NCI-H128 (cell line): Measurements from ENCODE around the gene GEN1.

Experiments used
- DNase-seq: peaks from one replicate; lab custom pipeline; 2025; ENCODE audit not compliant: unreplicated experiment; lab: John Stamatoyannopoulos, UW

The GEN1 gene

DNA sequence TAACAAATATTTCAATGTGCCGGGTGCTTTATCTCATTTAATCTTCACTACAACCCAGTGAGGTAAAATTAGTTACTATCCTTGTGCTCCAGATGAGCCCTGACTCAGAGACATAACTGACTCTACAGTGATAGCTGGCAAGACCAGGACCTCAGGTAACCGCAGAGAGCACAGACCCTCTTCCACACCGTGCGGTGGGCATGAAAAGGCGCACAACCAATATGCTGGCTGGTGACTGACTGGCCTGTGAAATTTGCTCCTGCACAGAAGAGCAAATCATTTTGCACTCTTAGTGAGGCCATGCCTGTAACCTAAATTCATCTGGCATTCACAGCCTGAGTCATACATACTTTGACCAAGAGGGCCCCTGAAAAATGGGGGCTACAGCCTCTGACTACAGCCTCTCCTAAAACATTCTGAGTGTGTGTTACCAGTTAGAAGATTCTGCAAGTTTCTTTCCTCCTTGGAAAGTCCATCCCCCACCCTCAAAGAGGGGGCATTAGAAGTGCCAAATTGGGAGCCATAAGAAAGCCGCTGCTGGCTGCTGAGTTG, 39.9 kb downstream of the GEN1 start:
- DNase-seq: no peak

DNA sequence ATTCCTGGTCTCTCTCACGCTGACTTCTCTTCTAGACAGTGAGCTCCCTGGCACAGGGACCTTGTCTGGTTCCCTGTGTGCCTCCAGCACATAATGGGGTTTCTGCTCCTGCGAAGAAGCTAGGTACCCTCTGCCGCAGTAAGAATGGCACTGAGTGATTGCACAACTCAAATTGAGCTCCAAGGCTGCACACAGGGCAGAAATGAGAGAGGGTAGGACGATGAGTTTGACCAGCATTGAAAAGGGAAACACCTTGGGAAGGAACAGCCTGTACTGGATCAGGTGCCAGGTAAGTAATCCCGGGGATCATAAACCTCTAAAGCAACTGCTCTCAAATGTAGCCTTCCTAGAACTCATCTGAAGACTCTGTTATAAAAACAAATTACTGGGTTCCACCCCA, 41.4 kb downstream of the GEN1 start:
- DNase-seq: no peak

DNA sequence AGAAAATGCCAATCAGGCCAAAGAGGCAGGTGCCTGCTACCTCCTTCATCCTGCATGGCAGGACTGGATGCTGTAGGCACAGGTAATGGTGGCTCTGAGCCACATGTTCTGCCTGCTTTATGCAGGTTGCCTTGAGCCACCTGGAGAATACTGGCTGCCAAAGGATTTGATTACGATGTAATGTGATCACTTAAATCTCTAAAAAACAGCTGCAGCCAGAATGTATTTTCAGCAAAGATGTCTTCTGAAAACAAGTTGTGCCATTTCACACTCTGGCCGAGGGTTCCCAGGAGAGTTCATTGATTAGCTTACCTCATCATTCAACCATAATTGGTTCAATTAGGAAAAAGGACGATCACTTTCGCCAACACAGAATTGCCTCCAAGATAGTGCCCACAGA, 44.4 kb downstream of the GEN1 start:
- DNase-seq: no peak

DNA sequence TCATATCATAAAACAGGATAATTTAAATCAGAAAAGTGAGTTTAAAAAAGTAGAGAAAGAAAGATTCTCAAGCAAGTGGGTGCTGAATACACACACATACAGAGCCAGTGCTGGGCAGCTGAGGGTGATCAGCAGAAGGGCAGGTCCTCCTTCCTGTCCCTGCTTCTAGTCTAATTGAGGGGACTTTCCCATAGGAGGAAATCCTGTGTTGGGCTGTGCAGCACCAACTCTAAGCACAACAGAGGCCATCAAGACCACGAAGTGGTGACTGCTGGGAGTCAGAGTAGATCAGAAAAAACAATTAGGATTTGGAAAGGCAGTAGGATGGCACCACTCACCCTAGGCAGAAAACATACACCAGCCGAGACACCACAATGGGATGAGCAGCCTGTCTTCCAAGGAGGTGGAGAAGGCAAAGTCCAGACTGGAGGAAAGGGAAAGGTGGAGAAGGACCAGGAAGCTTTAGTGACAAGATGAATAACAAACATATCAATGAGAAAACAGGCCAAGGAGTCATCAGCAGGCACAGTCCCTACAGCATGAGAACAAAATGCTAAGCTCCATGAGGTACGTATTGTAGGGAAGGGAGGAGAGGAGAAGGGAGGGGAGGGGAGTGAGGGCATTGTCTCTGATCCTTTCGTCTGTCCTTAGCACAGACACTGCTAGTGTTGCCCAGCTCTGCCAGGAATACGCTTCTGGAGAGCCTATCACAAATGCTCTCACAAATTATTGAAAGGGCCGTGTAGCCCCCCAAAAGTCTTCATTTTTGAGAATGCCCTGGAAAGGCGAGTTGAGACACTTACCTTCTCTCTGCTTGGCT, 45.6 kb downstream of the GEN1 start:
- no peak for DNase-seq

DNA sequence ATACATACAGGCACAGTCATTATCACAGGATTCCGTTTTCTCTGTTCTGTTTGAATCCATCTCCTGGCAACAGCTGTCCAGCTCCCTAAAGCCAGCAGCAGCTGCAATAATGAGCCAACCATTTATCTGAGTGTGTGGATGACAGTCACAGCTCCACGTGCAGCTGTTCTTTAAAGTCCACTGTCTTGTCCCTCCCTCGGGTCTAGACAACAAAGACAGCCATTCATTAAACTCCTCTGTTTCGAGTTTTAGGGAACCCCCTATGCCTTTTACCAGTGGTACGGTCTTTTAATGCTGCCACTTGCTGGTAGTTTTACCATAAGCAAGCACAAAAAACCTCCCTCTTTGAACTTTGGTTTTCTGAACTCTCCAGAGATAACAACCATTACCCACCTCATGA, 46.3 kb downstream of the GEN1 start:
- no peak for DNase-seq

DNA sequence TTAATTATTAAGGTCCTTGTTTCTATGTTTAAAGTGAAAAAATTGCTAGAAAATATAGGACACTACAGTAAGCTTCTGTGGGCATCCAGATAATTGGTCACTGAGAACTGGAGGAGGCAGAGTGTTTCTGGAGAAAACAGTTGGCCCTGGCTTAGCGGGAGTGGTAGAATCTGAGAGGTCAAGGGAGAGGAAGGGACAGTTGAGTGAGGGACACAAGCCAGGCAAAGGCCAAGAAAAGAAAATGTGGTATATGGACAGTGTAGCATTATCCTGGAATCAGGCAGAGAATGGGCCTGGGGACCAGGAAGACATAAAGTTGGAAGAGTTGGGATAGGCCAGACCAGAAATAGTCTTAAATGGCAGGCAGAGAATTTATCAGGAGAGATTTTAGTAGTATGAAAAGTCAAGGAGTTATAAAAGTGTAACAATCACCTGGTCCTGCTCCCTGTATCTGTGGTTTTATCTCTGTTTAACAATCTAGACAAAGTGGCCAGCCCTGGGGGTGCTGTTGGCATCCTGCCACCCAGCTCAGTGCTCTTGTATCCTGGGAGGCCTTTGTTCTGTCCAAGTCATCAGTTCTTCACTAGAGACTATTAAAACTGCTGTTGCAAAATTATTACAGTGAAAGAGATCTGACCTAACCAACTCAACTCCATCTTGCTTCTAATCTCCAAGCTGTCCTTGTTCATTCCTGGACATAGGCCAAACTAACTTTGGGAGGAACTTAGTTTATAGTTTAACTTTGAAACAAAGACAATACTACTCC, 46.9 kb downstream of the GEN1 start:
- no peak for DNase-seq

DNA sequence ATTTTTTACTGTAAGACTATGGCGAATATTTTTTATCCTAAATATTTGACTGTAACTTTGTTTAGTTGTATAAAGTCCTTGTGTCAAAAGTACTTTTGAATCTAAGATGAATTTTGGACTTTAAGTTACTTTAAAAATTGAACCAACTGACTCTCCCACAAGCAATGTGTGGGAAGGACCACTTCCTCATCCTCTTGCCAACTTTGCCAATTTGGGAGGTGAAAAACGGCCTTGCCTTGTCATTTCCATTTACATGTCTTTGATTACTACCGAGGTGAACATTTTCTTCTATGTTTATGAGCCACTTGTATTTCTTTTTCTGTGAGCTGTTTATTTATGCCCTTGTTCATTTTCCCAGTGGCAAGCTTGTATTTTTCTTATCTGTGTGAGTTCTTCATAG, 49.6 kb downstream of the GEN1 start:
- DNase-seq: no peak

DNA sequence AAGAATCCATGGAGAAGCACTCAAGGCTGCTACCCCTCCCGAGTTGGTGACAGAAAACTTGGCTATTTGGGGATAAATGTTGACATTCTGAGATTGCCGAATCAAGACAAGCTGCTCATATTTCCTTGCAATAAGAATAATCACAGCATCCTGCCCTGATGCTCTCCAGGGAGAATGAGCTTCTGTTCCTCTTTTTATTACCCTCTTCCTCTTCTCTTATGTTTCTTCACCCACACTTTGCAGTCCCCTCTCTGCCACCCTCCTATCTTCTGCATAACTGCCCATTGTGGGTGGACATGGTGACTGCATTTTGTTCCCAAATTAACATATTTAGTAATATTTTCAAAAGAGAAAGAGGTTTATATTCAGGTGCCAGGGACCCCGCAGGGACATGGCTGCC, 50.4 kb downstream of the GEN1 start:
- no peak for DNase-seq

DNA sequence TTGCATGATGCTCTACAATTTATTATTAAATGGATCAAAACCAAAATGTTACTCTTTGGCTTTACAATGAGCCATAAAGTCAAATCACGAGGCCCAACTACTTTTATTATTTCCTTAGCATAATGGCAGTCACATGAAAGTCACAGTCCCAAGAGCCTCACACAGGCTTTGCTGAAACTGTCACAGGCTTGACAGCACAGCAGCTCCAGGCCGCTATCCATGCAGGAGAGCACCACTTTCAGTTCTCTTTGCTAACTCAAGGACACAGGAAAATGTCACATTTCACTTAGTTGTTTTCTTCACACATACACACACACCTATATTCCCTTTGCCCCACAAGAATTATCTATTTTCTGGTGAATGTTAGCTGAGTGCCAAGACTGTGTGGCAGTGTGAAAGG, 51.2 kb downstream of the GEN1 start:
- no peak for DNase-seq

DNA sequence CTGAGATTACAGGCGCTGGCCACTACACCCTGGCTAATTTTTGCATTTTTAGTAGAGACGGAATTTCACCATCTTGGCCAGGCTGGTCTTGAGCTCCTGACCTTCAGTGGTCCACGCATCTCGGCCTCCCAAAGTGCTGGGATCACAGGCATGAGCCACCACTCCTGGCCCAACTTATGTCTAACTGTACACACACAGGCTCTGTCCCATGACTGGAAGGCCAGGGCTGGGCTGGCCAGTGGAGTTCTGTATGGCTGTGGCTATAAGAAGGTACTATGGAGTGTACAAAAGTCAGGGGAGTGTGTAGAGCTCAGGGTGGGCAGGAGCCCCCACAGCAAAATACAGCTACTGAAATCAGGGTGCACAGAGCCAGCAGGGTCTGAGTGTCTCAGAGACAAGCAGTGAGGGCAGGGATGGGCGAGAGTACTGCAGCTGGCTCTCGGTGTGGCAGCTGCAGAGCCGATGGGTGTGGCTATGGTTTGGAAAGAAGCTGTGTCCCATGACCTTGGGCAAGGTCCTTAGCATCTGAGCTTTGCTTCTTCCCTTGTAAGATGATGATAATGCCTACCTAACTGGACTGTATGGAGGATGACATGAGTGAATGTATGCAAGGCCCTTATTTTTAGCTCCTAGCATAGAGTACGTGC, 51.9 kb downstream of the GEN1 start:
- no peak for DNase-seq

DNA sequence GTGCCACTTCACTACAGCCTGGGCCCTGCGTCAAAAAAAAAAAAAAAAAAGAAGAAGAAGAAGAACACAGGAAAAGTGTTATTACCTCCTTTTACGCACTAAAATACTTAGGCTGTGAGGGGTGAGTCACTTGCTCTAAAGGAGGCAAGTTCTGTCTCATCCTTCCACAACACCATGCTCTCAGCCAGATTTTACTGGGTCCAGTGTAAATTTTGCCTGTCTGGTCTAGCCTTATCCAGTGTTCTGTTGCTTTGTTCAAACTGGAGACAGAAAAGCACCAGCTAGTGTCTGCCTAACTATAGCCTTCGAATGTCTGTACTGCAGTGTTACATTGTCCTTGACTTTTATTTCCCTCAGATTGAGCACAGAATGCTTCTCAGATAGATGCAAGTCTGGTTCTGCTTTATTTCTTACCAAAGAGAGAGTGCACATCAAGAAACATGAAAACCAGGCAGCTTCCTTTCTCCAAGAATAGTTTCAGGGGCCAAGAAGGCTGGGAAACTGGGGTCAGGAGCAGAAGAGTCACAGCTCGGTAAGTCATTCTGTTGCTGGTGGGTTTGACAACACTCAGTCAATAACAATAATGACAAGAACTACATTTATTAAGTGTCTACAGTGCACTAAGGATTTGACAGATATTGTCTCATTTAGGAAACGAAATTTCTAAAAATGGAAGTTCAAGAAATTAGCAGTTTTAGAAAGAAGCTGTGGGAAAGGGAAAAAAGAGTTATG, 59.2 kb downstream of the GEN1 start:
- DNase-seq: no peak

DNA sequence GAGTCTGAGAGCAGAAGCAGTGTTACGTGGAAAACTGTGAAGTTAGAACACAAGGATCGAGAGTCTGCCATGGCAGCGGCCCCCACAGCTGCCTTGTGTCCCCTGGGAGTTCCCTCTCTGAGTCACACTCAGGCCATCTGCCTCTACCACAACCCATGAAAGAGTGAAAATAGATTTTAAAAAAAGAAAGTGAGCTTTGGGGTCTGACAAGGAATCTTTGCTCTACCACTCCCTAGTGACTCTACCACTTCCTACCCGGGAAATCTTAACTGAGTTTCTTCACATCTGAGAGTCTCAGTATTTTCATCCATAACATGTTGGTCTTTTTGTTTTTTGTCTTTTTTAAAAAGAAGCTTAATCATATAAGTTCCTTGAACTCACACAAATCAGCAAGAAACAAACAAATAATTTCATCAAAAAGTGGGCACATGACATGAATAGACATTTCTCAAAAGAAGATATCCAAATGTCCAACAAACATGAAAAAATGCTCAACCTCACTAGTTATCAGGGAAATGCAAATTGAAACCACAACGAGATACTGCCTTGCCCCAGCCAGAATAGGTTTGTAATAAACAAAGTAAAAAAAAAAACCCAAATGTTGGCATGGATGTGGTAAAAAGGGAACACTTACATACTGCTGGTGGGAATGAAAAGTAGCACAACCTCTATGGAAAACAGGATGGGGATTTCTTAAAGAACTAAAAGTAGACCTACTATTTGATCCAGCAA, 60.0 kb downstream of the GEN1 start:
- DNase-seq: no peak

DNA sequence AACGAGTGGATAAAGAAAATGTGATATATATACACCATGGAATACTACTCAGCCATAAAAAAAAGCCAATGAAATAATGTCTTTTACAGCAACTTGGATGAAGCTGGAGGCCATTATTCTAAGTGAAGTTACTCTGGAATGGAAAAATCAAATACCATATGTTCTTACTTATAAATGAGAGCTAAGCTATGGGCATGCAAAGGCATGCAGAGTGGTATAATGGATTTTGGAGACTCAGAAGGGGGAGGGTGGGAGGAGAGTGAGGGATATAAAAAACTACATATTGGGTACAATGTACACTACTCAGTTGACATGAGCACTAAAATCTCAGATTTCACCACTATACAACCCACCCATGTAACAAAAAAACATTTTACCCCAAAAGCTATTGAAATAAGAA, 60.7 kb downstream of the GEN1 start:
- no peak for DNase-seq

DNA sequence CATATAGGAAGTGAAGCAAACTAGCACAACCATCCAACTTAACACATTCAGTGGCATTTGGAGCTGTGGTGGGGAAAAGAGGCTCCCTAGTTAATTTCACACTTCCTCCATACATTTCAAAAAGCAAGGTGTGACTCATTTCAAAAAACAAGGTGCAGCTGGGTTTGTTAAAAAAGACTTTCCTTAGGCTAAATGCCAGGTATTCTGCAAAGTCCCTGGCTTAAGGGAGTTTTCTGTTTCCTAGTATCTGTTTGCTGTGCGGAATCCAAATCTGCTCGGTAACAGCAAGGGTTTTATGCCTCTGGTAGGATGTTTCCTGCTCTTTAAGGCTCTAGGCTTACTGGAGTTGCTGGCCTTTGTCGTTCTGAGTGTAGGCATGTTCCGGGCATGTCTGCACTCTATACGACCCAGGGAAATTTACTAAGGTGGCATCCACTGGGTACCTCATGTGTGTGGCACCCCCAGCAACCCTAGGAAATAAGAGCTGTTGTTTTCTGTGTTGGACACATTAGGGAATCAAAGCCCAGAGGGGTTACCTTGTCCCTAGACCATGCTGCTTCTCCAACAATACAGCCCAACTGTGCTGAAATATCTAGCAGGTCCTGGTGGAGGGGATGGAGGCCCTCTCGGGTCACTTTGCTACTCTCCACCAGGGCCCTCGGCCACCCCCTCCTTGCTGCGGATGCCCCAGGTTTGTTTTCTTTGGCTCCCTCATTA, 61.7 kb downstream of the GEN1 start:
- no peak for DNase-seq

DNA sequence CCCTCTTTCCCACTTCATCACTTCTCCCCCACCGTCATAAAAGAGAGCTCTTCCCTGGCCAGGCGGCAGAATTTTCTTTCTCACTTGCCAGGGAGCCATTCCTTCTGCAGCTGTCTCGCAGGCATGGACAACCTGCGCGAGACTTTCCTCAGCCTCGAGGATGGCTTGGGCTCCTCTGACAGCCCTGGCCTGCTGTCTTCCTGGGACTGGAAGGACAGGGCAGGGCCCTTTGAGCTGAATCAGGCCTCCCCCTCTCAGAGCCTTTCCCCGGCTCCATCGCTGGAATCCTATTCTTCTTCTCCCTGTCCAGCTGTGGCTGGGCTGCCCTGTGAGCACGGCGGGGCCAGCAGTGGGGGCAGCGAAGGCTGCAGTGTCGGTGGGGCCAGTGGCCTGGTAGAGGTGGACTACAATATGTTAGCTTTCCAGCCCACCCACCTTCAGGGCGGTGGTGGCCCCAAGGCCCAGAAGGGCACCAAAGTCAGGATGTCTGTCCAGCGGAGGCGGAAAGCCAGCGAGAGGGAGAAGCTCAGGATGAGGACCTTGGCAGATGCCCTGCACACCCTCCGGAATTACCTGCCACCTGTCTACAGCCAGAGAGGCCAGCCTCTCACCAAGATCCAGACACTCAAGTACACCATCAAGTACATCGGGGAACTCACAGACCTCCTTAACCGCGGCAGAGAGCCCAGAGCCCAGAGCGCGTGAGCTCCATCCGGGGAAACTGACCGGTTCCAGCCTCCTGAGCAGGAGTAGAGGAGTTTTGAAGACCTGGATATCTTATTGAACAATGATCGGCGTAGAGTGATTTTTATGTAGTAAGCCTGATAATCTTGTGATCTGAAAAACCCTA, 62.7 kb downstream of the GEN1 start, which contains the start of gene MSGN1:
TSS of gene MSGN1 (plus strand) at position 65 of the 850 bp plus-strand sequence. CDS start at position 124, 59 bp downstream.
- no peak for DNase-seq

DNA sequence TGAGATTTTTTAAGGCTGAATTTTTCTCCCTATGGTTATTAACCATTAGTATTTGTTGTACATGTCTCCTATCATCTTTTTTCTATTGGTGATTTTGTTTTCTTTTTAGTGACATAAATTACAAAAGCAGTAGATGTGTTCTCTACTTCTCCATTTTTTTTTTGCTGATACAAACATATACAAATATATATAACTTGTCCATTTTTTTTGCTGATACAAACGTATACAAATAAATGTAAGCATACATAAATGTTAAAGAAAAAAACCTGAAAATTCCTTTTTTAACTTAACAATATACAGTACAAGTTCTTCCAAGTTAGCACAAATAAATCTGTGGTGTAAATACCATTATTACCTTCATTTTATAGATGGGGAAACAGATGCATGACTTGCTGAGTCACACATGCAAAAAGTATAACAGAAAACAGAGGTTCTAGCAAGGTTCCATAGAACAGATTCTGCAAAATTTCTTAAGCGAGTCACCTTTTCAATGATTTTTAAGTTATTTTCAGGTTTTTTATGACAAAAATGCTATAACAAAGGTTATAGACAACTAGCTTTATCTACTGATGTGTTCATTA, 64.4 kb downstream of the GEN1 start:
- no peak for DNase-seq

DNA sequence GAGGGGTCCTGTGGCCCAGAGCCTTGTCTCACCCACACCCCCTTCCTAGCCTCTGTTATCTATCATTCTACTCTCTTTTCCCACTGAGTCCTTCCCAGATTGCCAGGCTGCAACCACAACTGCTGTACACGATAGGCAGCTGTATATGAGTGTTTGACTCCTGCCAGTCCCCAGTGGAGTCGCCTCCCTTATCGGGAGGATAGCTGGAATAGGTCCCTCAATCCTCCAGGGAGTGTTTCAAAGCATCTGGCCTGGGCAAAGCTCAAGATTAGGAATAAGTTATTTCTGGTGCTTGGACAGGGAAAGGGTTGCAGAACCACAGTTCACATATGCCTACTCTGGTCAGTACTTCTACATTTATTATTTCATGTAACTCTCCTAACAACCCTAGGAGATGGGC, 67.1 kb downstream of the GEN1 start:
- no peak for DNase-seq
